Activated T-helper 1 cell treated with Interleukin-2 at 50 U/mL for 16 hours (primary cell): ENCODE results near the gene ZFYVE1.
"Not testable (repeated sequence)": the region's sequence is repeated elsewhere in the genome, so short reads cannot be mapped to it uniquely, and the experiment has no call there.

ENCODE experiments used
- DNase-seq: peaks from one replicate; pipeline ENCODE4 v3.0.0-alpha.2; 2020; ENCODE audit warnings: low read depth

ZFYVE1 gene

DNA sequence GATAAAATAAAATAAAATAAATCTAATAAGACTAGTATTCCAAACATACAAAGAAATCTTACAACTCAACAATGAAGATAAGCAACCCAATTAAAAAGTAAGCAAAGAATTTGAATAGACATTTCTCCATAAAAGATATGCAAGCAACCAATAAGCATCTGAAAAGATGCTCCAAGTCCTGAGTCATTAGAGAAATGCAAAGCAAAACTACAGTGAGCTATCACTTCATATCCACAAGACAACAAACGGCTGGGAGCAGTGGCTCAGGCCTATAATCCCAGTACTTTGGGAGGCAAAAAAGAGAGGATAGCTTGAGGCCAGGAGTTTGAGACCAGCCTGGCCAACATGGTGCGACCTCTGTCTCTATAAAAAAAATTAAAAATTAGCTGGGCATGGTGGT is 26.8 kb downstream of the ZFYVE1 start:
- no peak for DNase-seq

GRCh38 chr14:72999316-72999715 is 27.6 kb downstream of the ZFYVE1 start:
- DNase-seq: no peak

GRCh38 chr14:72998252-72998903 is 28.5 kb downstream of the ZFYVE1 start:
- no peak for DNase-seq

DNA sequence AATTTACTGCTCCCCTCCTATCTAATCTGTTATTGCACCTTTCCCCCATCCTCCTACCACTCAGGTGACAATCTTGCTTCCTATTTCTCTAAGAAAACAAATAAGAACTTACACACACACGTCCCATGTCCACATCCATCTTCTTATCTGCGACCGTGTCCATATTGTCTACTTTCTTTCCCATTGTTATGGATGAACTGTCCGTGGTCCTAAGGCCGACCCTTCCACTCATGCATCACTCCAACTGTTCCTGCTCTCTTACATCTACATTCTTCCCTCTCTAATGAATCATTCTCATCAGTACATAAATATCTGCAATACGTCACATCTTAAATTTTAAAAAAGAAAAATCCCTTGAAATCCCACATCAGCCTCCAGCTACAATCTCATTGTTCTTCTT is 30.0 kb downstream of the ZFYVE1 start:
- no peak for DNase-seq

DNA sequence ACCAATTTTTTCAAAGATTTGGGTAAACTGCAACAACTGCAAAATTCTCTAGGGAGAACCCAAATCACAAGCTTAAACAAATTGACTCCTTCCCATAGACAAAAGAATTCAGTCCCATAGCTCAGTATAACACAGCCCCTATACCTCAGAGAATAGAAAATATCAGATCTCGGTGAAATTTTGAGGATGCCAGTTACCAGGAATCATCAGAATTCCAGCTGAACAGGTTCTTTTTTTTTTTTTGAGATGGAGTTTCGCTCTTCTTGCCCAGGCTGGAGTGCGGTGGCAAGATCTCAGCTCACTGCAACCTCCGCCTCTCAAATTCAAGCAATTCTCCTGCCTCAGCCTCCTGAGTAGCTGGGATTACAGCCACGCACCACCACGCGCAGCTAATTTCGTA is 36.7 kb downstream of the ZFYVE1 start:
- no peak for DNase-seq

DNA sequence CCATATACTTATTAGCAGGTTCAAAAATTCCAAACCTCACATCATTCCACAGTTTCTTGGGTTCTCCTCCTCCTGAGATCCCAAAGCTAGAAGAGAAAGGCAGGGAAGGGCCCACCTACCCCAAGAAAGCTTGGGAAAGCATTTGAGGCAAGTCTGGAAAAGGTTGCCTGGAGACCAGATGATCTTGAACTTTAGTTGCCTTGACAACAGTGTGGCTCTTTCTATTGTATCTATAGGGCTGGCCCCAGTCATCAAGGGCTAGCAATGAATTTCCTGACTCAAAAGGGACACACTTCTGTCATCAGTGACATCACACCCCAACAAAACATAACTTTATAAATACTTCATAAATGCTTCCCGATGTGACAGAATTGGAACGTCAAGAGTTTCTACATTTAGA is 40.0 kb downstream of the ZFYVE1 start:
- DNase-seq: no peak

- DNase-seq: no peak
These were observed 40.7 kb downstream of the ZFYVE1 start for GRCh38 chr14:72986214-72986613.

DNA sequence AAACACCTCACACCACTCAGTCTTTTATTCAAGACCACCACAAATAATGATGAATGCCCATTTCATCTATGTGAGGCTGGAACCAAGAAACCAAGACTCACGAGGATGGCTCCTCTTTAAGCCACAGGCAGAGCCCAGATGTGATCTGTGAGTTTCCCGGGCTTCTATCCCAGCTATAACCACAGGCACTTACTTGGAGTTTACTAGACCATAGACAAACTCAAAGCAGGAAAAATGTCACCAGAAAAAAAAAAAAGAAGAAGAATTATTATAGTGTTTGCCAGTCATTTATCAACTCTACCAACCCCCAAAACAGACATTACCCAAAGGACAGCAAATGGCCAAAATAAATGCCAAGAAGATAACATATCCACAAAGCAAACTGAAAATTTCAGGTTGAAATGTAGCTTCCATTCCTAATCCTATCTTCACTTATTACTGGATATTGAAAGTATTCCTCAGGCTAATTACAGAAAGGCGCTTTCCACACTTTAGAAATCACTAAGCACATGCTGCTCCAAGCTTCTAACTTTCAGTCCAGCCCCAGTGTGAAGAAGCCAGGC is 44.7 kb downstream of the ZFYVE1 start:
- DNase-seq: no peak

DNA sequence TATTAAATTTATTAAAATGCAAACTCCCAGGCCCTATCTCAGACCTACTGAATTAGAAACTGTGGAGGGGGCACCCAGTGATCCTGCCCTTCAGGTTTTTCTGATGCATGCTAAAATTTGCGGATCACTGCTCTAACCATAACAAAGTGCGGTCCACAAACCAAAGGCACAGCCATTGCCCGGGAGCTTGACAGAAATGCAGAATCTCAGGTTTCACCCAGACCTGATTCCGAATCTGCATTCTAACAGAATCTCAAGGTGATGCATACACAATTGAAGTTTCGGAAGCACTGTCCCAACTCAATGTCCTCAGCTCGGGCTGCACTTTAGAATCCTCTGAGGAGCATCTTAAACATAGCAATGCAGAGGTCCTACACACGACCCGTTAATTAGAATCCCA is 46.0 kb downstream of the ZFYVE1 start:
- DNase-seq: no peak

DNA sequence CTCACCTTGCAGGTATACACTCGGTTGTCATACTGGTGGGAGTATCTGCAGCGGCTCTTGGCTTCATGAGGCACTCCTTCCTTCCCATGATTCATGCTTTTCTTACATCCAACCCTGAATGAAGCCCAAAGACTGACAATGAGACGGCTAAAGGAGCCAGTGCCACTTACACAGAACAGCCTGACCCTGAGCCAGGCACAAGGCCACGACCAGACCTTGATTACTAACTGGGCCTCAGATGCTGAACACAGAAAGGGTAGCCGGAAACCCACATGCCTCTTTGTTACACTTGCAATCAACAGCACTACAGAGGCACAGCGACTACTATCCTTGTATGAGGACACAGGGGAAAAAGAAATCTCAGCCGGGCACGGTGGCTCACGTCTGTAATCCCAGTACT is 48.0 kb downstream of the ZFYVE1 start:
- DNase-seq: no peak

- DNase-seq: no peak
These were observed 51.1 kb downstream of the ZFYVE1 start for GRCh38 chr14:72975770-72976169.

GRCh38 chr14:72974661-72975060 is 52.2 kb downstream of the ZFYVE1 start:
- no peak for DNase-seq

- DNase-seq: no peak
These were observed 56.0 kb downstream of the ZFYVE1 start for GRCh38 chr14:72970824-72971434.

GRCh38 chr14:72970058-72970630 is 56.8 kb downstream of the ZFYVE1 start:
- no peak for DNase-seq

DNA sequence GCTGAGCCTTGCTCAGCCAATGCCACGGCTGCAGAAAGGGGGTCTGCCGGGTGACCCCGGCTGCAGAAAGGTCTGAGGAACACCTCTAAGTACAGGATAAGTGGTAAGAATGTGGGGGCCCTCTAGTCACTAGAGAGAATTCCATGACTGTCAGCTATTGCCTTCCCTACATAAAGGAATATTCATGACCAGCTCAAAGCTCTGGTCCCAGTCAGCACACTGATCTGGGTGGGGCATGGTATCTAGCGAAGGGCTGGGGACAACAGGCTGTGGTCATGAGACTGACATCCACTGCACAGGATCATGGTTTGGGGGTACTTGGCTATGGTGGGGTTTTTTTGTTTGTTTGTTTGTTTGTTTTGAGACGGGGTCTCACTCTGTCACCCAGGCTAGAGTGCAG is 58.6 kb downstream of the ZFYVE1 start:
- DNase-seq: no peak

DNA sequence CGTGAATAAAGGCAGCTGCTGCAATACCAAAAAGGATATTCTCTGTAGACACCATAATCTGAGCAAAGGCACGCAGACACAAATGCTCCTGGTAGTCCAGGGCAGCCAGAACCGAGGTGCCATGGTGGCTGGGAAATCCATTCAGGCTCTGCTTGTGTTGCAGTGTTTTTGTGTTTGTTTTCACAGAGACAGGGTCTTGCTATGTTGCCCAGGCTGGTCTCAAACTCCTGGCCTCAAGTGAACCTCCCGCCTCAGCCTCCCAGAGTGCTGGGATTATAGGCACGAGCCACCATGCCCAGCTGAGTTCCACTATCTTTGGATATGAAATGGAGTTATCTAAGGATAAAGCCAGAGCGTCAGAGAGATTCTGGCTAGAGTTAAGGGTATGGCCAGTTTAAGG is 60.9 kb downstream of the ZFYVE1 start:
- DNase-seq: no peak

GRCh38 chr14:72965249-72965648 is 61.7 kb downstream of the ZFYVE1 start:
- DNase-seq: no peak

GRCh38 chr14:72962829-72963312 is 64.0 kb downstream of the ZFYVE1 start:
- DNase-seq: no peak

- DNase-seq: not testable (repeated sequence)
These were observed 64.6 kb downstream of the ZFYVE1 start for GRCh38 chr14:72962336-72962754.

- no peak for DNase-seq
These were observed 65.1 kb downstream of the ZFYVE1 start for GRCh38 chr14:72961579-72962335.

DNA sequence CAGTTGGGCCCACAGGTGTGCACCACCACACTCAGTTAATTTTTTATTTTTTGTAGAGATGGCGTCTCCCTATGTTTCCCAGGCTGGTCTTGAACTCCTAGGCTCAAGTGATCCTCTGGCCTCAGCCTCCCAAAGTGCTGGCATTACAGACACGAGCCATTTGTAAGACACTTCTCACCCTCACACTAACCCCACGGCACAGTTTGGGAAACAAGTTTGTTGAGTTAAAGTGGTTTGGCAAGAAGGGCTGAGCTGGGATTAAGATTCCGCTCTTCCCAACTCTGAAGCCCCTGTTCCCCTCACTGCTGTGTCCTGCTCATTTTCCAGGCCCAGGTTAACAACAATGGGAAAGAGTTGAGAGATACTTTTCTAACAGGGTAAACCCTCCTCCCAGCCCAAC is 65.9 kb downstream of the ZFYVE1 start:
- not testable (repeated sequence) for DNase-seq

GRCh38 chr14:72958548-72958947 is 68.4 kb downstream of the ZFYVE1 start:
- no peak for DNase-seq

GRCh38 chr14:72957213-72957612 is 69.7 kb downstream of the ZFYVE1 start:
- no peak for DNase-seq
